ENCODE data around the gene GPC6.

- TF ChIP-seq CTCF (IDR thresholded peaks at IDR 0.05; ENCODE audit: poor library complexity, severe bottlenecking) (no peak), SMC3 (conservative IDR thresholded peaks at IDR 0.05; ENCODE audit: poor library complexity) (no peak), EZH2 (IDR thresholded peaks at IDR 0.05; ENCODE audit: borderline replicate concordance, insufficient read depth, low read length, poor library complexity, severe bottlenecking) (no peak), EP300 (conservative IDR thresholded peaks at IDR 0.05; ENCODE audit: poor library complexity, severe bottlenecking) (no peak), MXI1 (conservative IDR thresholded peaks at IDR 0.05; ENCODE audit: poor library complexity, severe bottlenecking) (no peak)
Observed at GRCh38 chr13:93437081-93437480, 210.5 kb downstream of the GPC6 start.

All from neural cell (in vitro differentiated cells).